ENCODE results near the gene HPF1.

HPF1 gene

DNA sequence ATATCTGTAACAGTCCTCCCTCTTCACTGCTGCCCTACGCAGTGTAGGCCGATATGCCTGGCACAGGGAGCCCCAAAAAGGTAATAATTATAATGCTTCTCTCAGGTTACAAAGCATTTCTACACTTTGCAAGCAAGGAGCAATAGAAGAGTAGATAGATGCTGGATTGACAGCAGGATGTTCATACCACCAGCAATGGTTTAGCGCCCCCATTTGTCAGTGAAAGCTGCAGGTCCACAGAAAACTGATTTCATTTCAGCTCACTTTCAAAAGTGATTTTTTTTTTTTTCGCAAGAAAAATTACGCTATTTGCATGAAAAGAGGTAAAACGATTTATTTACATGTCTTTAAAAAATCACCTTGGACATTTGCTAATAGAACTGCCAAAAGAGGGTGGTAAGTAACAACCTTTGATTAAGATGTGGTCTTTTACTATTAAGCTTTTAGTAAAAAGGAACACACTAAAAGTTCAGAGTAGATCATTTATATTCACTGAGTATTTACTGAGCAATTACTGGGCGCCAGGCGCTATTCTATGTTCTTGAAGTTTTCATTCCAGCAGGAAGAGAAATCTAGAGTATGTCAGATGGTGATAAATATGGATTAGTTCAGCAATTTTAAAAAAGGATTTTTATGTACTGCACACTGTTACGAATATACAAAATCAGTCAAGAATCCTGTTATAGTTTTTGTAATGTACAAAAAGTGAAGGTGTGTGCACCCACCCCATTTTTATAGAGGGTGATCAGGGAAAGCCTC lies 34.4 kb downstream of the HPF1 start:
- DNase-seq (ENCODE audit: low spot score), result no peak
- TF ChIP-seq, protein P1, sequence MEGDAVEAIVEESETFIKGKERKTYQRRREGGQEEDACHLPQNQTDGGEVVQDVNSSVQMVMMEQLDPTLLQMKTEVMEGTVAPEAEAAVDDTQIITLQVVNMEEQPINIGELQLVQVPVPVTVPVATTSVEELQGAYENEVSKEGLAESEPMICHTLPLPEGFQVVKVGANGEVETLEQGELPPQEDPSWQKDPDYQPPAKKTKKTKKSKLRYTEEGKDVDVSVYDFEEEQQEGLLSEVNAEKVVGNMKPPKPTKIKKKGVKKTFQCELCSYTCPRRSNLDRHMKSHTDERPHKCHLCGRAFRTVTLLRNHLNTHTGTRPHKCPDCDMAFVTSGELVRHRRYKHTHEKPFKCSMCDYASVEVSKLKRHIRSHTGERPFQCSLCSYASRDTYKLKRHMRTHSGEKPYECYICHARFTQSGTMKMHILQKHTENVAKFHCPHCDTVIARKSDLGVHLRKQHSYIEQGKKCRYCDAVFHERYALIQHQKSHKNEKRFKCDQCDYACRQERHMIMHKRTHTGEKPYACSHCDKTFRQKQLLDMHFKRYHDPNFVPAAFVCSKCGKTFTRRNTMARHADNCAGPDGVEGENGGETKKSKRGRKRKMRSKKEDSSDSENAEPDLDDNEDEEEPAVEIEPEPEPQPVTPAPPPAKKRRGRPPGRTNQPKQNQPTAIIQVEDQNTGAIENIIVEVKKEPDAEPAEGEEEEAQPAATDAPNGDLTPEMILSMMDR (IDR thresholded peaks at IDR 0.05; ENCODE audit: borderline replicate concordance, control extremely low read depth, extremely low read depth, insufficient read depth, missing control alignments), result no peak
- in situ Hi-C loops (cut with MboI; ENCODE audit: low sequenced_read_pairs, unreplicated experiment), result no loop called here

DNA sequence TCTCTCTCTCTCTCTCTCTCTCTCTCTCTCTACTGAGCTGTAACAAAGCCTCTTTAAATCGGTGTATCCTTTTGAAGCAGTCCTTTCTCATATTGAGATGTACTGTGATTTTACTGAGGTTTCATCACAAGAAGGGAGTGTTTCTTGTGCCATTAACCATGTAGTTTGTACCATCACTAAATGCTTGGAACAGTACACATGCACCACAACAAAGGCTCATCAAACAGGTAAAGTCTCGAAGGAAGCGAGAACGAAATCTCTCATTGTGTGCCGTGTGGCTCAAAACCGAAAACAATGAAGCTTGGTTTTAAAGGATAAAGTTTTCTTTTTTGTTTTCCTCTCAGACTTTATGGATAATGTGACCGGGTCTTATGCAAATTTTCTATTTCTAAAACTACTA lies 37.2 kb downstream of the HPF1 start:
- in situ Hi-C loops (cut with MboI; ENCODE audit: low sequenced_read_pairs, unreplicated experiment), result no loop called here
- DNase-seq (ENCODE audit: low spot score), result no peak
- TF ChIP-seq, protein P1 (IDR thresholded peaks at IDR 0.05; ENCODE audit: borderline replicate concordance, control extremely low read depth, extremely low read depth, insufficient read depth, missing control alignments), result no peak

DNA sequence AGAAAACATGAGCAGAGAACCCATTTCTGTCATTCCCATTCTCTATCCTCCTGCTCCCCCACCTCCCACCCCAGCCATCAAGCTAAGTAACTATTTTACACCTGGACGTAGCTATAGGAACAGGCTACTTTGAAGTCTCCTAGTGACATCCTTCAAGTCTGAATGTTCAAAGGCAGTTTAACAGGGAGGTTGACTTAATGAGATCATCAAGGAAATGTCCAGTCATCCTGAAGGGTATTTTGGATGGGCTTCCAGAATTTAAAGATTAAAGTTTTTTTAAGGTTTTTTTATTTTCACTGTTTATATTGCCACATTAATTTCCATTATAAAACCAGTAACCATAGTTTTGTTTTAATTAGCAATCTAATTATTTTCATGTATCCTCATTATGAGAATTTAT lies 41.1 kb downstream of the HPF1 start:
- TF ChIP-seq, protein P1 (IDR thresholded peaks at IDR 0.05; ENCODE audit: borderline replicate concordance, control extremely low read depth, extremely low read depth, insufficient read depth, missing control alignments), result no peak
- in situ Hi-C loops (cut with MboI; ENCODE audit: low sequenced_read_pairs, unreplicated experiment), result no loop called here
- DNase-seq (ENCODE audit: low spot score), result no peak

DNA sequence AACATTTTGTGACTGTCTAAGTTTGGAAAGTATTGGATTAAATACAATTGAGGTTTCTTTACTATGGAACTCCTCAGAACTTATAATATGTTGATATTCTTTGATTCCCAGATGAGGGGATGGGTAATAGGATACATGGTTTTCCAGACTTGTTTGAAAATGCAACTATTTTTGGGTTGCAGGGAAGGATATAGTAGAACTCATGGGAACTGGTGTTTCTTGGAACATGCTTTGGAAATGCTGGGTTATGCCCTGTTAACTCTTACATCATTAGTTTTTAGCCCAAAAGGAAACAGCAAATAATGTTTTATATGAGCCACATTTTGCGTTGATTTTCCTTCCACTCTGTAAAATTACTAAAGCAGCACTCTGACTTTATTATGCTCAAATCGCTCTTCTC lies 41.9 kb downstream of the HPF1 start:
- DNase-seq (ENCODE audit: low spot score), result no peak
- in situ Hi-C loops (cut with MboI; ENCODE audit: low sequenced_read_pairs, unreplicated experiment), result no loop called here
- TF ChIP-seq, protein P1 (IDR thresholded peaks at IDR 0.05; ENCODE audit: borderline replicate concordance, control extremely low read depth, extremely low read depth, insufficient read depth, missing control alignments), result no peak

DNA sequence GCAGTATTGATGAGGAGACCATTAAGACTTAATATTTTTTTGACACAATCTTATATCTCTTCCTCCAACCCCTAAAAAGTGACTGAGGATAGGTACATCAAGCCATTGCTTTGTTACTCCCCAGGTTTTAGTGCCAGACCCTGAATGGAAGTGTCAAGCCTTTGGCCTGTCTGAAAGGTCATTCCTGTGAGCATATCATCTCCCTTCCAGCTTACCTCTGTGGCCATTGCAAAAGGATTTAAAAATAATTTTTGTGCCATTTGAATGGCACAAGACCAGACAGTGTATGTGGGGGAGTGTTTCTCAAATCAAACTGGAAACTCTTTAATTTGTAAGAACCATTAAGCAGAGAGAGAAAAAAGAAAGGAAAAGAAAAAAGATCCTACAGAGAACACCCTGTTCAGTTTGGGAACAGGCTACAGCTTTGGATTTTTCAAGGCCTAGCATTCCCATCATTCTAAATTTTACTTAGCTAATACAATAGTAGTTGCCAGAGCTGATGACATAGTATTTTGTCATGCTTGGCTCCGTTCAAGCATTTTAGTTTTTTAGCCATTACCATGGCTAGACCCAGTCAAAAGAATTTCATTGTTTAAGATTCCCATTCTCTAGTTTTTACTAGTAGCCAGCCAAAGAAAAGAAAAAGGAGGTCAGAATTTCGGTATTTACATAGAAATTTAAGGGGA lies 49.6 kb downstream of the HPF1 start:
- in situ Hi-C loops (cut with MboI; ENCODE audit: low sequenced_read_pairs, unreplicated experiment), result no loop called here
- TF ChIP-seq, protein P1 (IDR thresholded peaks at IDR 0.05; ENCODE audit: borderline replicate concordance, control extremely low read depth, extremely low read depth, insufficient read depth, missing control alignments), result no peak

DNA sequence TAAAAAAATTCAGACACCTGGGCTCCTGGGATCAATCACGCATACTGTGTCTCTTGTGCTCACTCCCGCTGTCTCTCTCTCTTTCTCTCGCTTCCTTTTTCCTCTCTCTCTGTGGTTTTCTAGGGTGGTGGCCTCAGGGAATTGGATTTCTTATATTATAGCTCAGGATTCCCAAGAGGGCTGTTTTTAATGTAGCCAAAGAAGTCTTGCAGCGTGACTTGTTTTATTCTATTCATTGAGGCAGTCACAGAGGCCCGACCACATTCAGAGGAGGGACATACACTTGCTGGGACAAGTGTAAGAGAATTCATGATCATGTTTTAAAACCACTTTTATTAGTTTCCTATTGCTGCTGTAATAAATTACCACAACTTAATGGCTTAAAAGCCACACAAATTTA lies 59.4 kb downstream of the HPF1 start:
- no peak for DNase-seq (ENCODE audit: low spot score)
- in situ Hi-C loops (cut with MboI; ENCODE audit: low sequenced_read_pairs, unreplicated experiment), result no loop called here
- TF ChIP-seq, protein P1 (IDR thresholded peaks at IDR 0.05; ENCODE audit: borderline replicate concordance, control extremely low read depth, extremely low read depth, insufficient read depth, missing control alignments), result no peak

More for the DNA sequence above, 49.6 kb downstream of the HPF1 start:
- DNase-seq (ENCODE audit: low spot score), result no peak
